ENCODE data around the gene DCTN2.

DCTN2 gene

DNA sequence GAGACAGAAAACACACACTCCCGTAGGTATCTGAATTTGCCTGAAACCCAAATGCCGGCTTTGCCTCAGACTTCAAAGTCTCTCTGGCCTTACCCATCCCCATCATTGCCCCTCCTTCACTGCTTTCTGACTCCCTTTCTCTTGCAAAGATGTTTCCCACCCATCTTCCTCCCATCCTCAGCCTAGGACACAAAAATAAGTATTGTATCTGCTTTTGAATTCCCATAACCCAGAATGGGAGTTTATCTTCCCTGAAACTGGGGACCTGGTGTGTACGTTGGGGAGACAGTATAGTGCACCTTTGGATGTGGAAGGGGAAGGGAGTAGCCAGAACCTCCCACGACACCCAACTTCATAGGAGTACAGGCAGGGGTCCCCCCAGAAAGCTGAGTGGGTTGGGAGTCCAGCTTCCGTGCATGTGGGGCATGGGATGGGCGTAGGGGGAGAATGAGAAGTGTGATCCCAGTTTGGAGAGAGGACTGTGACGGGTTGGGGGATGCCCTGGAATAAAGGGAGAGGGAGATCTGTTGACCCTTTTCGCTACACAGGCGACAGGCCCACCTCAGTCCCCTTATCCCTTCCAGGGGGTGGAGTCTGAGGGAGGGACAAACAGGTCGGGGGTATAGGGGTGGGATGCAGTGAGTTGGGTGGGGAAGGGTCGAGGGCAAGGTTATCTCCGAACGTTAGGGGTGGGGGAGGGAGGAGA, 2.4 kb upstream of the DCTN2 start:
- no peak for DNase-seq

DNA sequence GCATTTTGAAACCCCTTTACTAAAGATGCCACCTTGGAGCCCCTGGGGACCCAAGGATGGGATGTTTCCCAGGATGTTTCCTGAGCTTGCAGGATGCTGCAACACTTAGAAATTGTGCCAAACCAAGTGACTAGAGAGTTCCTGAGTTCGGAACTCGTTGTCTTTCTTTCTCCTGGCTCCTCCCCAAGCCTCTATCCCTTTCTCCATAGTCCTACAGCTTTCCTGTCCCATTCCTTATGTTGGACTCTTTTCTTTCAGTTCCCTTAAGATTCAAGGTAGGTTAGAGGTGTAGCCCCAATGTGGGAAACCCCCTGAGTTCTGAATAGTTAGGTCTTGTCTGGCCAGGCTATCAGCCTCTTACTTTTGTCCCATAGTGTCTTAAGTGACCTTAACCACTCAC, 1.5 kb upstream of the DCTN2 start:
- no peak for DNase-seq

DNA sequence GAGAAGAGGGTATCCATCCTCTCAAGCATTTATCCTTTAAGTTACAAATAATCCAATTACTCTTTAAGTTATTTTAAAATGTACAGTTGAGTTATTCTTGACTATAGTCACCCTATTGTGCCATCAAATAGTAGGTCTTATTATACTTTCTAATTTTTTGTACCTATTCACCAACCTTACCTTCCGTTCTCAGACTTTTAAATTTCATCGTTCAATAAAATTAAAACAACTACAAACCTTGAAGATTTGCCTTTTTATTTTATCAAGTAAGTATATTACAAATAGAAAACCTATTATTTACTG, 972 bp upstream of the DCTN2 start:
- DNase-seq: no peak

DNA sequence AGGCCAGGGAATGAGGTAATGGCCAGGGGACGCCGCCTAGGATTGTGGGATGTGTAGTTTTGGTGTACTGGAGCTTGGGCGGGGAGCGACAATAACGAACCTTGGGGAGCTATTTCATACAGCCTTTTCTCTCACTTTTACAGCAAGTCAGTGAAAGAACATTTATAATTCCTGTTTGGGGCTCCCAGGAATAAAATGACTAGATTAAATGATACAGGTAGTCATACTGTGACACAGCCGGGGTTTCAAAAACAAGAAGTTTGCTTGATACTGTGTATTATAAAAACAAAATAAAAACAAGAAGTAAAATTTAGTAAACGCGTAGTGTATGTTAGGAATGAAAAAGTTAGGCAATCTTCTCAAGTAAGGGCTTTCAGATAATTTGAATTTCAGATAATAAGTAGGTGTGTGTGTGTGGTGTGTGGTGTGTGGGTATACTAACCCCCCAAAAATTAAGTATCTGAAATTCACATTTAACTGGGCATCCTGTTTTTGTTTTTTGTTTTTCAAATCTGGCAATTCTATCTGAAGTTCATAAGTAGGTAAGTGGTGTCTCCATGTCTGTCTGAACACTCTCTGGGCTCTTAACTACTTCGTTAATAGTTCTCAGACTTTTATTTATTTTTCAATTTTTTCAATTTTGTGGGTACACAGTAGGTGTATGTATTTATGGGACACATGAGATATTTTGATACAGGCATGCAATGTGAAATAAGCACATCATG, 458 bp upstream of the DCTN2 start:
- no peak for DNase-seq

DNA sequence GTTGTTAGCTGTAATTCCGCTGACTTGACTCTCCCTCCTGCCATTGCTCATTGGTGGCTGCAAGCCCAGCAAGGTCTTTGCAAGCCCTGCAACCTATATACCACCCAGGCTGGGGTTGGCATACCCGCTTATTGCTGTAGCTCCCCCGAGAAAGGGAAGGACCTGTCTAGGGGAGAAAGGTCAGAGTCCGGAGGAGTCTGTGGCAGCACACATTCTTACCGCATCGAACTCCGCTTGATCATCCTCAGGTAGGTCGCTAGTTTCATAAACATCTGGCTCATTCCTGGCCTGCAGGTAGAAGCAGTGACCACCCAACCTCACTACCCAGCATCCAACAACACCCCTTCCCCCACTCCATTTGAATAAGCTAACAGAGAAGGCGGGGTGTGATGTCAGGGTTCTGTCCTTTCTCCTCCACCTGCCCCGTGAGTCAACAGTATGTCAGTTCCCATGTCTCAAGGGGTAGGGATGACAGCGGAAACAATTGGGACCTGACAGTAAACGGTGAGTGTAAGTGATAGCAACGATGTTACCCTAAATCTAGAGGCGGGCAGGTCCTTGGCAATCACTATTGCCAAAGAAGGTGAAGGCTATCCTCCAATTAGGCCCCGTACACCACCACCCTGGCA, 1.1 kb downstream of the DCTN2 start:
- peak; percentile 40 for DNase-seq

DNA sequence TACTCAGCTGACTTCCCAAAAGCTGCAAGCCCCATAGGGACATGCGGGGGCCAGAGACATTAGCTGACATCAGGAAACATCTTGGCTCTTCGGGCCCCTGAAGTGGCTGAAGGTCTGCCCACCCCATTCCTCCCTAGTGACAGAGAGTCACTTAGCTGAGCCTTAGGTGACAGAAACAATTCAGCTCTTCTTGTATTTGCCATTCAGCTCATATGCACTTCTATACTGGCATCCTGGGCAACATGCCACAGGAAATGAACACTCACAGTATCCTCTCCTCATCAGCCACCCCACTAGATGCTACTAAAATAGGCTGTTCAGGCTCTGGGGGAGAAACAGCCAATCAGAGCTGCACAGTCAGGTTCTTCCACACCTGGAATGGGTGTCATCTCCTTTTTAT, 3.4 kb downstream of the DCTN2 start:
- DNase-seq: no peak

DNA sequence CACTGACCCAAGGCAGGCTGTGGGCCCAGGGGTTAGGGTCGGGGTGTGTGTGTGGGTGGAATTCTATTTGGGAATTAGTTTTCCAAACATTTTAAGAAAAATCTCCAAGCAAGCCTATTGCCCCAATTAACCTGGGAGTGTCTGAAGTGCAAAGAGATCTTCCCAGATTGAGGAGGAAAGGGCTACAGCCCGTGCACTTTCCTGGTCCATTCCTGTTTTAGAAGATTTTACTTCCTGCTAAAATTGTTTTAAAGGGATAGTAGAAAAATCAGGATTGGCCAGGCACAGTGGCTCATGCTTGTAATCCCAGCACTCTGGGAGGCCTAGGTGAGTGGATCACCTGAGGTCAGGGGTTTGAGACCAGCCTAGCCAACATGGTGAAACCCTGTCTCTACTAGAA, 5.3 kb downstream of the DCTN2 start:
- DNase-seq: no peak

DNA sequence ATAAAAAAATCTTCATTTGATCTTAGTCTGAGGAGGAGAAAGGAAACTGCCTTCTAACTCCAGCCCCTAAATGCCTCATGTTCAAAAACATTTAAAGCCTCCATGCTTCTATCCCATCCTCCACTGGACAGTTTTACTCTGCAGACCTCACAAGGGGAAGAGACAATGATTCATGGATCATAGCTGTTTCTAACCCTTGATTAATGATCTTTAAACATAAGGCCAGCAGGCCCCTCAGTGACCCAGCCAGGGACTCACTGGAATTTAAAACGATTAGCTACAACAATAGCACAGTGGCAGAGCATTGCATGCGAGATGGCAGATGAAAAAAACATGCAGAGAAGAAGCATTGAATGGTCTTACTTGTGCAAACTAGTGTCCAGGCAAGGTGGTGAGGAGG, 6.0 kb downstream of the DCTN2 start:
- no peak for DNase-seq

DNA sequence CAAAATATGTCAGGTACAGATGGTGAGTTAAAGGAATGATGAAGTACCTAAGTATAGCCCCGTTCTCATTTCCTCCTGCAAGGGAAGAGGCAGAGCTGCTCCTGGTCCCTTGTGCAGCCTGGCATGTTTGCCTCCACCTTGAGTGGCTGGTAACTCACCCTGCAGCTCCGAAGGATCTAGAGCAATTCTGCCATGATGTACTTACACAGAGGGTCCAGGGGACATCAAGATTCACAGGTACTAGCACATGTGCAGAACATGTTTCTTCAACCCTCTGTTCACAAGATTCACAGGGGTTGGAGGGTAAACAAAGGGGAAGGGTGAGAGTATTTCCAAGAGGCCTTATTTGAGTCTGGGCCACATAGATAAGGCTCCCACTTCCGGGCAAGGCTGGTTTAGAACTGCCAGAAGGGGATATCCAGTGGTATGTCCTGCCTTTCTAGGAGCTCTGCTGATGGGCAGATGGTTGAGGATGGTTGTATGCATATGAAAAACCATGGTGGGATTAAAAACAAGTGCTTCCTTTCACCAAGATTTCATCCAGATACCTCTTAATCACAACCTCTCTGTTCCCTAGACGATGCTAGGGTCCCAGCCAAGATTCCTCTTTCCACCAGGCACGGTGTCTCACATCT, 7.7 kb downstream of the DCTN2 start:
- no peak for DNase-seq

DNA sequence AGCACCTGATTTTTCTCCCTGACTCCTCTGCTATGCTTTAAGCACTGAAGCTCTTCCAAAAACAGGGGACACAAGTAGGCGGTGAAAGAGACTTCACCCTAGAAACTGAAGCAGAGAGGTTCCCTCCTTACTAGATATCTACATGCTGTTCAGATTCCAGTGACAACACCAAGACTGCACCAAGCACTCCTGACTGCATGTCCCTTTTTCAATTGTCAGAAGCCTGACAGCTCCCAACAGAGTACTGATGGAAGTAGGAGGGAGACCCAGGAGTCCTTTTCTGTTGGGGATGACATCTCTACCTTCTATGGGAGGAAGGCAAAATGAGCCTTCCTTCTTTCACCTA, 10.4 kb downstream of the DCTN2 start:
- no peak for DNase-seq

DNA sequence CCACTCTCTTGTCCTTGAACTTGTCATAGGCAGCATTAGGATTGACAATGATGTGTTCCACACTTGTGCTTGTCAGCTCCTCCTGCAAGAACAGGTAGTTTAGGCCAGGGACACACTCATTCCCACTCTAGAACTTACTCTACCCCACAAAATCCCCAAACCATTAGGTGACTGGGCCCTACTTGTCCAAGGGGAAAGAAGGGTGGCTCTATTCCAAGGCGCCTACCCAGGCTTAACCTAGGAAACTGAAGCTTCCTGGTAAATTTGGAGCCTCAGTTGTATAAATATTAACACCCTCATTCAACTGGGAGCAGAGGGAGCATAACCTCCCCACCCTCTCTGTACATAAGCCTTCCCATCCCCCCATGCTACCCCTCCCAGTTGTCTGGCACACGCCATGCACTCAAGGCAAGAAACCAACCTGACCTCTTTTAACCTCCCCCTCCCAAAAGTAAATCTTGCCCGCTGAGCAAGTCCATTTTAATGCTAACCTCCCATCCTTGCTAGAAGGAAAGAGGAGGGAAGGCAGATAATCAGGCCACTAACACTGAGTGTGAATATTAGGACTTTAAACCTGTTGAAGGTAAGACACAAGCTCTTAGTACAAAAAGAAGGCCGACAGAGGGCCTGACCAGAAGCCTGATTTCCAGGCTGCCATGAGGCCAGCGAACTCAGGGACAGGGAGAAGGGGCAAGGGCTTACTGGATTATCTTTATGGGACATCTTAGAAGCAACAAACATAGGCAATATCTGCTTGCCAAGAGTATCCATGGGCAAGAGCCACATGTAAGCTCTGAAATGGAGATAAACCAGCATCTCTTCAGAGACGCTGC, 11.0 kb downstream of the DCTN2 start:
- DNase-seq: no peak

DNA sequence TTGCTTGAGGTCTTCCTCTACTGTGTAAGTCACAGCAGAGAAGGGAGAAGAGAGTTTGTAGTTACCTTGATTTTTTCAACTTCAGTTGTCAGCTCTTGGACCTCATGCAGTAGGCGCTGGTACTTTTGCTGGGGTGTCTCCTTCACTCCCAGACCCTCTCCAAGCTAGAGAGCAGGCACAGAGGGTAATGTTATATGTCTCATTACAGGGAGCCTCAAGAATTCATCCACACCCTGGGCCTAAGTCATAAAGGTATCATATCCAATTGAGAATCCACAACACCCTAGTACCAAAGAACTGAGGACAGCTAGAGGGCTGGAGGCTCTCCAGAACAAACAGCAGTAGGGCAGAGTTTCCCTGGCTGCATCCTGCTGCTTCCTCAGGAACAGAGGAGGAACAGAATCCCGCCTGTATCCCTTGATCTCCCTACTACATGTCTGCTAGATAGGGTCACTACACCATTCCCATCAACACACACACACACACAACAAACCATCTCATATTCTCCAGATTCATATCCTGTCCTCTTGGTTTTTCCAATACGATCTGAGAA, 11.9 kb downstream of the DCTN2 start:
- DNase-seq: no peak

DNA sequence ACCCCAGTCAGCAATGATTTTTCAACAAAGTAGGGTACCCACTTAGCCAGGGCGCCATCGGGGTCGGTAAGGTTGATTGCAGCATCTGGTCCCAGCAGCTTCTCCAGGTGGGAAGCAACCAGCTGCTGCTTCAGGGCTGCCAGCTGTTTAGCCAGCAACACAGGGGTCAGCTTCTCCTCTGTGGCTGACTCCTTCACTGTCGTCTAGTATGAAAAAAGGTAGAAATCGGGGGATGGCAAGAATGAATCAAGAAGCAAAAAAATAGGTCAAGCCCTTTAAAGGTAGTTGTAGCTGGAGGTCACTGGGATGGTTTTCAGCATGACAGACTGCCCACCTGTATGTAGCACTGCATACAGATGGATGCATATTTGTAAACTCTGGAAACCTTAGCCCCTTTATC, 12.7 kb downstream of the DCTN2 start:
- no peak for DNase-seq

DNA sequence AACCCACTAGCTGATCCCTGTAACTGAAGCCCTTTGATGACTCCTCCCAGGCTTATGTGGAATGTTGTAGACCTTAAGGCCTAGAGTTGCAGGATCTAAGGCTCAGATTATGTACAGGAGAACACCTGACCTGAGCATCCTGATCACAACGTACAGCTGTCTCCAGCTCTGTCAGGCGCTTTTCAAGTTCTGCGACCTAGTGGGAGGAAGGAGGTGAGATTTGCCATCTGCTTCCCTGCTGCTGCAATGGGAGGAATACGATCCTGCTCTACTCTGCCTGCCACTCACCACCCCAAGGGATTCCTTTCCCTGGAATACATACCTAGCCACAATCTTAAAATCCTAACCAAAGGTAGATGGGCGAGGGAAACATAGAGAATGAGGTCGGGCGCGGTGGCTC, 13.9 kb downstream of the DCTN2 start:
- no peak for DNase-seq

DNA sequence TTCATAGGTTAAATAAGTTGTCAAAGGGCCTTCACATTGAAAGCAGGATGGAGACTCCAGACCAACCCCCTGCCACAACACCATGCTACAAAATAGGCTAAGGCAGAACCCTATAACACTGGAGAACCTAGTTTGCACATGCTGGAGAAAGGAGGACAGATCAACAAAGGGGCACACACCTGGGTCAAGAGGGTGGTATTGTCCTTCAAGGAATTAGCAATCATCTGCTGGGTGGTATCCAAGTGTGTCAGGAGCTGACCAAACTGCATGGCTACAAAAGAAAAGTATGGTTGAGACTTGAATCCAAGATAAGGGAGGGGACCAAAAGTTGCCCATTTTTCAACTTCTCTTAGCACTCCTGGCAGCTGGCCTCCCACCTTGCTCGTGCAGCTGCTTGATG, 15.2 kb downstream of the DCTN2 start:
- DNase-seq: no peak

DNA sequence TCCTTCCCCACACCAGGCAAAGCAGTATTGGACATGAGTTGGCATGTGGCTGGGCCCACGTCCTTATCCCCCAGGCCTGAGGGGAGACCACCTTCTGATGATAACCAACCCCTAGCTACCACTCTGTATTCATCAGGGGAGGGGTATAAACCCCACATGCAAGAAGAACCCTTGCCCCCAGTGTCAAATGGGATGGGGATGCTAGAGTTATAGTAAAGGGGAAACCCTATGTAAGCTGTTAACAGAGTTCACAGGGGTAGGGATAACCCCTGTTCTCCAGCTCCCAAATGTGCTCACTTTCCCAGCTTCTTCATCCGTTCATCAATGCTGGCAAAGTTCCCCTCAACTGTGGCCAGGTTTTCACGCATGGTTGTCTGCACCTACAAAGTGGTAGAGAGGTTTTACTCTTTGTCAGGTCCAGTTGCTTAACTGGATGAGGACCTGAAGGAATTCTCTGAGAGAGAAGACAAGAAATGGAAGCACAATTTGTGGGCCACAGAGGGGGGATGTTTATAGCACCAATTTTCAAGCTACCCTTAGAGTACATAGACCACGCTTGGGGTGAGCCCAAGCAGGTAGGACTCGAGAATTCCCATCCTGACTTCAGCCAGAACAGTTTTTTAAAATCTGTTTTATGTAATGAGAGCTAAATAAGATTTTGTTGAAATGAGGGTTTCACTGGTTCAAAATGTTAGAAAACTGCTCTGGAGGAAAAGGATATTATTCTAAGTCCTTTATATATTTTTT, 16.4 kb downstream of the DCTN2 start:
- no peak for DNase-seq

DNA sequence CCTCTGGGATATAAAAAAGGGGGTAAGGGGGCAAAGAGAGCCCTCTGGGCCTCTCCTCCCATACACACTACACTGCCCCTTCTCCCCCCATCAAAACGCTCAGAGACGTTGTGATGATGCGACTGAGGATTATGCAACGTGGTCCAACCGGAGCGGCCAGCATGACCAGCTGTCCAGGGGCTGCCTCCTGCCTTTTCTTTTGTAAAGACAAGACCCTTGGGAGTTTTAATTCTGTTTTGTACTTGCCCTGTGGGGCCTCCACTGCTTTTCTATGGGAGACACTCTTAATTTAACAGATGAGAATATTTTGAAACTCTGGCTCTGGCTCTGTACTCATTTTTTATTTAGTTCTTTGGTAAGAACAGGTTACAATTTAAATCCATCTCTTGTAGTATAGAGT, 17.2 kb downstream of the DCTN2 start:
- DNase-seq: no peak

DNA sequence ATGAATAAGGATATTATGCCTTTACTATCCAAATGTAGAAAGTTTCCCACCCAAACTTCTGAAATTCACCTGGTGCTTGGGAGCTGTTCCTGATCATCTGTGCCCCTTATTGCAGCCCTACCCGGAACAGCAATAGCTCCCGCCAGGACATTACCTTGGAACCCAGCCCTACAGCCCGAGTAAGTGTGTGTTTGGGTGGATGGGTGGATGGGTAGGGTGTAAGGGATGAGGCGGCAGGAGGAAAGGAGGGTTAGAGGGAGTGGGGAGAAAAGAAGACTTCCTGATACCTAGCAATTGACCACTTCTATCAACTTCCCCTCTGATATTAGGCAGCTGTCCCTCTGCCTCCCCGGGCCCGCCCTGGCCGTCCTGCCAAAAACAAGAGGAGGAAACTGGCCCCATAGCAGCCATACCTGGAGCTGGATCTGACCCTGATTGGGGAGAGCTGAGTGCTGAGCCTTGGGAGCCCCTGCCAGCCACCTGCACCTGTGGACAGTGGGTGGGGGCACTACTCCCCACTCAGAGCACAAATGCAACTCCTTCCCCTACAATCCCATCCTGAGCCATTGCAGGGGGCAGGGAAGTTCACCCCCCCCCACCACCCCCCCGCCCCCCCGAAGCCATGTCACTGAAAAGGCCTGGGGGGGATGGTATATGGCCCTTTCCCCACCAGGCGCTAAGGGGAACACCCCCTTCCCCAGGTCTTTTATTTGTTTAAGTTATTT, 18.0 kb downstream of the DCTN2 start:
- DNase-seq: no peak

DNA sequence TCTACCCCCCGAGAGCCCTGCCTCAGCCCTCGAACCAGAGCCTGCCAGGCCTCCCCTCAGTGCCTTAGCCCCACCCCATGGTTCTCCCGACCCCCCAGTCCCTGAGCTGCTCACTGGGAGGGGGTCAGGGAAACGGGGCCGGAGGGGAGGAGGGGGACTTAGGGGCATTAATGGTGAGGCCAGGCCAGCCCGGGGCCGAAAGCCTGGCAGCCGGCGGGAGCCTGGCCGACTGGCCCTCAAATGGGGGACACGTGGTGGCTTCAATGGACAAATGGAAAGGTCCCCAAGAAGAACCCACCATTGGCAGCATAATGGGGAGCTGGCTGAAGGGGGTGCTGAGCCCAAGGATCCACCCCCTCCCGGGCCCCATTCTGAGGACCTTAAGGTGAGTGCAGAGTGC, 18.8 kb downstream of the DCTN2 start:
- no peak for DNase-seq

DNA sequence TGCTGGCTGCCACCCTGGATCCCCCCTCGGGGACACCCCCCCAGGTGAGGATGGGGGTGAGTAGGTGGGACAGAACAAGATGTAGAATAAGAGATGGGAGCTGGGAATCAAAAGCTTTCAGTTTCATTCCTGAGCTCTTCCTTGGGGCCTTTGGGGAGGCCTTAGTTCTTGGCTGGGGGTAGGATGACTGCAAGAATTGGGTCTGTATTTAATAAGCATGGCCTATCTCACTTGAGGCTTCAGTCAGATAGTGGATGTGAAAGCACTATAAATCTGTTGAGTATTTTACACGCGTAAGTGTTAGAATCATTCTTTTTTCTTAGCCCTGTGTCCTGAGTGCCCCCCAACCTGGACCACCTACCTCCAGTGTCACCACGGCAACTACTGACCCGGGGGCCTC, 19.8 kb downstream of the DCTN2 start:
- DNase-seq: no peak

DNA sequence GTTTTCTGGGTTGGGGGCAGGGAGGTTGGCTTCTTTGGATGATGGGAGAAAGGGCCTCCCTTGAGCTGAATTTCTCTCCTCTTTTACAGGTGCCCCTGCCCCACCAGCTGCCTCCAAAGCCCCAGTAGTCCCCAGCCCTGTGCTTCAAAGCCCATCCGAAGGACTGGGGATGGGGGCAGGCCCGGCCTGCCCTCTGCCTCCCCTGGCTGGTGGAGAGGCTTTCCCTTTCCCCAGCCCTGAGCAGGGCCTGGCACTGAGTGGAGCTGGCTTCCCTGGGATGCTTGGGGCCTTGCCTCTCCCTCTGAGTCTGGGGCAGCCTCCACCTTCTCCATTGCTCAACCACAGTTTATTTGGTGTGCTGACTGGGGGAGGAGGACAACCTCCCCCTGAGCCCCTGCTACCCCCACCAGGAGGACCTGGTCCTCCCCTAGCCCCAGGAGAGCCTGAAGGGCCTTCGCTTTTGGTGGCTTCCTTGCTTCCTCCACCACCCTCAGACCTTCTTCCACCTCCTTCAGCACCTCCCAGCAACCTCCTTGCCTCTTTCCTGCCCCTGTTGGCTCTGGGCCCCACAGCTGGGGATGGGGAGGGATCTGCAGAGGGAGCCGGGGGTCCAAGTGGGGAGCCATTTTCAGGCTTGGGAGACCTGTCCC, 20.4 kb downstream of the DCTN2 start:
- DNase-seq: no peak
